Measurements from ENCODE around the gene EYS. TPM values are rescaled to one million over a fixed set of nuclear protein-coding genes. Genes with fewer than 3 reads are reported as not detected.
"Not testable (repeated sequence)": the region's sequence is repeated elsewhere in the genome, so short reads cannot be mapped to it uniquely, and the experiment has no call there.

Gene EYS
- total RNA-seq, 4 donors from 2014 or later: 0.12 to 1.4 (median 0.22) TPM

DNA sequence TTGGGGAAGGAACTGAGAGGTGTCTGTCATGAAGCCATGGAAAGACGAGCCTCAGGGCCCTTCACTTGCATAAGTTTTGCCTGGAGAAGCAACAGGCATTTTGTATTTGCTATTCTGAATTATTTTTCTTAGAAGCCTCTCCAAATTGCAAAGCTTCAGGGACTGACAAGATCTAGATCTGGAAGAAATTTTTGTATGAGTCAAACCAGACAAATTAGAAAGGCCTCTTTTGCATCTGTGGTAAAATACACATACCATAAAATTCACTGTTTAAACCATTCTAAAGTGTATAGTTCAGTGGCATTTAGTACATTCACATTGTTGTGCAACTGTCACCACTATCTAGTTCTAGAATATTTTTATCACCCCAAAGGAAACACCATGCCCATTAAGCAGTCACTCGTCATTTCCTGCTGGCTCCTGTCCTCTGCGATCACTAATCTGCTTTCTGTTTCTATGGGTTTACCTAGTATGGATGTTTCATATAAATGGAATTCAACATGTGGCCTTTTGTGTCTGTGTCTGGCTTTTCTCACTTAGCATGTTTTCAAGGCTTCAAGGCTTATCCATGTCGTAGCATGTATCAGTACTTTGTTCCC lies 1802.3 kb downstream of the EYS start:
- no peak for ATAC-seq (ENCODE audit: low FRiP score)

DNA sequence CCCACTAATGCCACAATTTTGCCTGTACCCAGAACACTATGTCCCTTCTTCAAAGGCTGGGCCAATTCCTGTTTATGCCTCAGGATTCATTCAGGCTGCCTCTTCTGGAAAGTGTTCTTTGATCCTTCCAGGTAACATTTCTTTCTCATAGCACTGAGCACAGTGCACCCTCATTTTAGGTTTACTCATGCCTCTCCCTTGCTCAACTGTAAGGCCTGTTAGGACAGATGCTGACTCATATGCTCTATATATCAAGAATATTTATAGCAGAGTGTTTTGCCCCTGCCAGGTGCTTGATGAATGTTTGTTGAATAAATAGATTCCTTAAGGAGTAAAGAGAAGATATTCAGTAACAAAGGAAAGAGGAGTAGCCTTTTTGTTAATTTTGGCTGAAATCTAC lies 1807.5 kb downstream of the EYS start:
- ATAC-seq (ENCODE audit: low FRiP score) (peak; percentile 83), DNase-seq (ENCODE audit: low spot score) (no peak)
- TF ChIP-seq, protein P1, sequence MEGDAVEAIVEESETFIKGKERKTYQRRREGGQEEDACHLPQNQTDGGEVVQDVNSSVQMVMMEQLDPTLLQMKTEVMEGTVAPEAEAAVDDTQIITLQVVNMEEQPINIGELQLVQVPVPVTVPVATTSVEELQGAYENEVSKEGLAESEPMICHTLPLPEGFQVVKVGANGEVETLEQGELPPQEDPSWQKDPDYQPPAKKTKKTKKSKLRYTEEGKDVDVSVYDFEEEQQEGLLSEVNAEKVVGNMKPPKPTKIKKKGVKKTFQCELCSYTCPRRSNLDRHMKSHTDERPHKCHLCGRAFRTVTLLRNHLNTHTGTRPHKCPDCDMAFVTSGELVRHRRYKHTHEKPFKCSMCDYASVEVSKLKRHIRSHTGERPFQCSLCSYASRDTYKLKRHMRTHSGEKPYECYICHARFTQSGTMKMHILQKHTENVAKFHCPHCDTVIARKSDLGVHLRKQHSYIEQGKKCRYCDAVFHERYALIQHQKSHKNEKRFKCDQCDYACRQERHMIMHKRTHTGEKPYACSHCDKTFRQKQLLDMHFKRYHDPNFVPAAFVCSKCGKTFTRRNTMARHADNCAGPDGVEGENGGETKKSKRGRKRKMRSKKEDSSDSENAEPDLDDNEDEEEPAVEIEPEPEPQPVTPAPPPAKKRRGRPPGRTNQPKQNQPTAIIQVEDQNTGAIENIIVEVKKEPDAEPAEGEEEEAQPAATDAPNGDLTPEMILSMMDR (IDR thresholded peaks at IDR 0.05): no peak

More for the DNA sequence above, 1802.3 kb downstream of the EYS start:
- TF ChIP-seq, protein P1 (IDR thresholded peaks at IDR 0.05): no peak
- DNase-seq (ENCODE audit: low spot score): no peak

DNA sequence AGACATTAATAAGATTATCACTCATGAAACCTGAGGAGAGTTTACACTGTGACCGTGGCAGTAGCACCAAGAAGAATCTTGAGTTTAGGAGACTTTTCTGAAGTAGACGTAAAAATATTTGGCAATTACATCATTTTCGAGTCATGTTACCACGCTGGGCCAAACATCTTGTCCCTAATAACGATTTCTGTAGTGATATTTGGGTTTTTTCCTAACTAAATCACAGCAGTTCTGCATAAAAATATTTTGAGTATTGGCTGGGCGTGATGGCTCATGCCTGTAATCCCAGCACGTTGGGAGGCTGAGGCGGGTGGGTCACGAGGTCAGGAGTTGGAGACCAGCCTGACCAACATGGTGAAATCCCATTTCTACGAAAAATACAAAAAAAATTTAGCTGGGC lies 1809.1 kb downstream of the EYS start:
- TF ChIP-seq, protein P1 (IDR thresholded peaks at IDR 0.05): no peak
- DNase-seq (ENCODE audit: low spot score) (no peak), ATAC-seq (ENCODE audit: low FRiP score) (no peak)

DNA sequence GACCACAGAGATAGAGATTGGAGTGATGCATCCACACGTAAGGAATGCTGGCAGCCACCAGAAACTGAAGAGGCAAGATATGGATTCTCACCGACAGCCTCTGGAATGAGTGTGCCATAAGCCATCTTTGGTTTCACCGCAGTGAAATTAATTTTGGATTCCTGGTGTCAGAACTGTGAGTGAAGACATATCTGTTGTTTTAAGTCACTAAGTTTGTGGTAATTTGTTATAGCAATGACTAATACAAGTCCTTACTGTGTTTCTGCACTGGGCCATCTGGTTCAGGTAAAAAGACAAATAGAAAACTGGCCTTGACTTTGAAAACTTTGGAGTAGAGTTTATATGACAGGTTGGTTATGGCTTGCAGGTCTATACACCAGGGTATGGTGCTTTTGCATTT lies 1809.6 kb downstream of the EYS start:
- TF ChIP-seq, protein P1 (IDR thresholded peaks at IDR 0.05): no peak
- DNase-seq (ENCODE audit: low spot score): no peak
- ATAC-seq (ENCODE audit: low FRiP score): no peak

DNA sequence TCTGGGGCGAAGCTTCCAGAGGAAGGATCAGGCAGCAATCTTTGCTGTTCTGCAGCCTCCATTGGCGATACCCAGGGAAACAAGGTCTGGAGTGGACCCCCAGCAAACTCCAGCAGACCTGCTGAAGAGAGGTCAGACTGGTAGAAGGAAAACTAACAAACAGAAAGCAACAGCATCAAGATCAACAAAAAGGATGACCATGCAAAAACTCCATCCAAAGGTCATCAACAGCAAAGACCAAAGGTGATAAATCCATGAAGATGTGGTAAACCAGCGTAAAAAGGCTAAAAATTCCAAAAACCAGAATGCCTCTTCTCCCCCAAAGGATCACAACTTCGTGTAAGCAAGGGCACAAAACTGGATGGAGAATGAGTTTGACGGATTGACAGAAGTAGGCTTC lies 1818.6 kb downstream of the EYS start:
- TF ChIP-seq, protein P1 (IDR thresholded peaks at IDR 0.05): no peak
- DNase-seq (ENCODE audit: low spot score) (no peak), ATAC-seq (ENCODE audit: low FRiP score) (no peak)

DNA sequence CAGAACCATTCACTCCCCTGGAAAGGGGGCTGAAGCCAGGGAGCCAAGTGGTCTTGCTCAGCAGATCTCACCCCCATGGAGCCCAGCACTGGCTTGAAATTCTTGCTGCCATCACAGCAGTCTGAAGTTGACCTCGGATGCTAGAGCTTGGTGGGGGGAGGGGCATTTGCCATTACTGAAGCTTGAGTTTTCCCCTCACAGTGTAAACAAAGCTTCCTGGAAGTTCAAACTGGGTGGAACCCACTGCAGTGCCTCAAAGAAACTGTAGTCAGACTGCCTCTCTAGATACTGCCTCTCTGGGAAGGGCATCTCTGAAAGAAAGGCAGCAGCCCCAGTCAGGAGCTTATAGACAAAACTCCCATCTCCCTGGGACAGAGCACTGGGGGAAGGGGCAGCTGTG lies 1819.2 kb downstream of the EYS start:
- not testable (repeated sequence) for DNase-seq (ENCODE audit: low spot score); ATAC-seq (ENCODE audit: low FRiP score)

DNA sequence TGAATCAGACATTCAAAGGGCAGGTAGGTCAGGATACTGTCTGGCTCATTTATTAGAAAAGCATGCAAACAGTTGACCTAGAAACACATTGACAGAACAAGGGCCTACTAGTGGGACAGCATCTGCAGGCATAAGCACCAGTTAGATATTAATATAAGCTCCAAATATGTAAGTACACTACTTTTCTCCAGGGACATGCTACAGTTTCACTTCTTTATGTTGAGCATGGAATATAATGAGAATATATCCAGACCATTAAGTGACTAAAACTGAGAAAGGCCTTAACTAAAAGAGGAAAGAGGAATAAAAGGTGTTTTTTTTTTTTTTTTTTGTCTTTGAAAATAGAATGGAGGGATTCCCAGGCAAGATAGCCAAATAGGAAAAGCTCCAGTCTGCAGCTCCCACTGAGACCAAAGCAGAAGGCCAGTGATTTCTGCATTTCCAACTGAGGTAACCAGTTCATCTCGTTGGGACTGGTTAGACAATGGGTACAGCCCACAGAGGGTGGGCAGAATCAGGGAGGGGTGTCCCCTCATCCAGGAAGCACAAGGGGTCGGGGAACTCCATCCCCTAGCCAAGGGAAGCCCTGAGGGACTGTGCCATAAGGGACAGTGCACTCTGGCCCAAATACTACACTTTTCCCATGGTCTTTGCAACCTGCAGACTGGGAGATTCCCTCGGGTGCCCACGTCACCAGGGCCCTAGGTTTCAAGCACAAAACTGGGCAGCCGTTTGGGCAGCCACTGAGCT lies 1819.8 kb downstream of the EYS start:
- ATAC-seq (ENCODE audit: low FRiP score) (no peak), DNase-seq (ENCODE audit: low spot score) (no peak)
- TF ChIP-seq, protein P1 (IDR thresholded peaks at IDR 0.05): no peak

All from omental fat pad (tissue), 4 donors.